Testis (tissue), 2 donors: Measurements from ENCODE around the gene PCDHB8.
"Not testable (repeated sequence)": the region's sequence is repeated elsewhere in the genome, so short reads cannot be mapped to it uniquely, and the experiment has no call there.

Experiments used
- POLR2A ChIP-seq: fragments of 450-650 bp; IDR thresholded peaks from one replicate; pipeline ENCODE4 v1.6.1; 2017; ENCODE audit warnings: antibody characterized with exemption, mild to moderate bottlenecking, moderate library complexity
- TF ChIP-seq, protein P1 (sequence below), 3 experiments: fragments of 450-650 bp in 2 of 3; fragments of 200-600 bp in 1 of 3; sonication (generic) in 1 of 3; IDR thresholded peaks; one replicate each; pipeline ENCODE4 v1.5.1; 2016 to 2019; ENCODE audit warnings: antibody characterized with exemption in 3 of 3, mild to moderate bottlenecking in 2 of 3, moderate library complexity in 1 of 3

- TF ChIP-seq, protein P1, sequence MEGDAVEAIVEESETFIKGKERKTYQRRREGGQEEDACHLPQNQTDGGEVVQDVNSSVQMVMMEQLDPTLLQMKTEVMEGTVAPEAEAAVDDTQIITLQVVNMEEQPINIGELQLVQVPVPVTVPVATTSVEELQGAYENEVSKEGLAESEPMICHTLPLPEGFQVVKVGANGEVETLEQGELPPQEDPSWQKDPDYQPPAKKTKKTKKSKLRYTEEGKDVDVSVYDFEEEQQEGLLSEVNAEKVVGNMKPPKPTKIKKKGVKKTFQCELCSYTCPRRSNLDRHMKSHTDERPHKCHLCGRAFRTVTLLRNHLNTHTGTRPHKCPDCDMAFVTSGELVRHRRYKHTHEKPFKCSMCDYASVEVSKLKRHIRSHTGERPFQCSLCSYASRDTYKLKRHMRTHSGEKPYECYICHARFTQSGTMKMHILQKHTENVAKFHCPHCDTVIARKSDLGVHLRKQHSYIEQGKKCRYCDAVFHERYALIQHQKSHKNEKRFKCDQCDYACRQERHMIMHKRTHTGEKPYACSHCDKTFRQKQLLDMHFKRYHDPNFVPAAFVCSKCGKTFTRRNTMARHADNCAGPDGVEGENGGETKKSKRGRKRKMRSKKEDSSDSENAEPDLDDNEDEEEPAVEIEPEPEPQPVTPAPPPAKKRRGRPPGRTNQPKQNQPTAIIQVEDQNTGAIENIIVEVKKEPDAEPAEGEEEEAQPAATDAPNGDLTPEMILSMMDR (IDR thresholded peaks at IDR 0.05): not testable (repeated sequence)
- not testable (repeated sequence) for TF ChIP-seq POLR2A
These were observed 37.9 kb downstream of the PCDHB8 start for GRCh38 chr5:141215504-141215903.
